SK-N-MC (cell line): Measurements from ENCODE around the gene USP32.

Experiments used
- EZH2 ChIP-seq: fragments of 200-600 bp; sonication (generic); IDR thresholded peaks from one replicate; pipeline ENCODE4 v1.6.1; 2017; ENCODE audit warnings: antibody characterized with exemption
- FOXP2 ChIP-seq: optimal IDR thresholded peaks from 2 replicates; pipeline ENCODE3; 2011; ENCODE audit warnings: mild to moderate bottlenecking, moderate library complexity; ENCODE audit not compliant: insufficient read depth; ENCODE audit errors: extremely low read length, control extremely low read depth
- POLR2AphosphoS5 ChIP-seq: IDR thresholded peaks from 2 replicates; pipeline ENCODE4 v1.6.1; 2012; ENCODE audit warnings: mild to moderate bottlenecking, low read depth, low read length, borderline replicate concordance

GRCh38 chr17:60327901-60328273 lies 64.0 kb downstream of the USP32 start:
- TF ChIP-seq POLR2AphosphoS5: no peak
- TF ChIP-seq EZH2: no peak
- TF ChIP-seq FOXP2: no peak
